GM19193 (cell line): ENCODE data around the gene ZMYND8.

Source experiments
- POLR2A ChIP-seq: IDR thresholded peaks from 4 replicates; pipeline ENCODE4 v1.6.1; 2011; ENCODE audit not compliant: insufficient read depth, insufficient read length; ENCODE audit errors: extremely low read depth

The ZMYND8 gene

DNA sequence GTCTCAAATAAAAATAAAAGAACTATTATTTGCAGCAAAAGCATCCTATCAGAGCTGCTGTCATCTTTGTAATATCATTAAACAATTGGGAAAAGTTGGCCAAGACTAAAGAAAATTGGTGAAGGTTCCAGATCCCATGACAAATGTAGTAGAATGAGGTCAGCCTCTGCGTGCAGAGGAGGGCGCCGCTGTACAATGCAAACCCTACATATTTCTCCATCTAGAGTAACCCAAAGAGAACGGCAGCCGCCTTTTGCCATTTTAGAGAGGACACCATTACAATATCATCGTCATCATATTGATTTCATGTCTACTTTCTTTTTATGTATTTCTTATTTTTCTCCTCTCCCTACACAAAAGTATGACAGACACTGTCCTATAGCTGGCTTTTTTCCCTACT lies 59.5 kb downstream of the ZMYND8 start:
- no peak for TF ChIP-seq POLR2A

DNA sequence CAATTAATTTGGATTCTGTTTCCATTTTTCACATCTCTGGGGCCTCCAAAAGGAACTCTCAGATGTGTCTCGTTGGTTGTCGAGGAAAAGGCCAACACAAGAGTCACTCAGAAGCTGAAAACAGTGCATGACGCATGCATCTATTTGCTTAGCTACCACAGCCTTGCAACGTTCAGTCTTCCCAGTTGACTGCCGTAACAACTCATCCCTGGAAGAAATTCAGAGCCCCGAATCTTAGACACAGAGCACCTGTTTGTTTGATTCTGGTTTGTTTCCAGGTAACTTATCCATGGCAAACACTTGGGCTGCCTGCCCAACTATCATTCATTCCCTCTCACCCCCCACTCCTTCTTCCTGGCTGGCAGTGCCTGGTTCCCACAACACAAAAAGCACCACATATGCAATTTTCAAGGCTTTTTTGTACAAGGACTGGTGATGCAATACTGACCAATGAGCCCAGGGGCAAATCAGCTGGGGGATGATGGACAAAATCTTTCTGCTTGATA lies 60.5 kb downstream of the ZMYND8 start:
- no peak for TF ChIP-seq POLR2A

DNA sequence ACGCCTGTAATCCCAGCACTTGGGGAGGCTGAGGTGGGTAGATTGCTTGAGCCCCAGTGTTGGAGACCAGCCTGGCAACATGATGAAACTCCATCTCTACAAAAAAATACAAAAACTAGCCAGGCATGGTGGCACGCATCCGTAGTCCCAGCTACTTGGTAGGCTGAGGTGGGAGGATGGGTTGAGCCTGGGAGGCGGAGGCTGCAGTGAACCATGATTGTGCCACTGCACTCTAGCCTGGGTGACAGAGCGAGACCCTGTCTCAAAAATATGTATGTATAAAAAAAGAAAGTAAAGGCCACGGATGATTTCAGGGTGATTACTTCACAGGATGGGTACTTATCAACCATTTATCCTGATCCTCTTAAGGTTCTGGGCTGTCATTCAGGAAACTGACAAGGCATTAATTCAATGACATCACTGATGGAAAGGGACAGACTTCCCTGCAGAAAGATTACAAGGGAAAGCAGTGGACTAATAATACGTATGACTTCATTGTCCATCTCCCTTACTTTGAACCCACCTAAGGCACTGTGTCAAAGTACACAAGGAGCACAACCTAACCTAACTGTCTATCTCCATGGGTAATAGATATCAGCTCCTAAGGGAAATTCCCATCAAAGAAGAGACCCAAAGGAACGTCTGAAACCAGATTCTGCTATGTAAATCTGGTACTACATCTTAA lies 61.2 kb downstream of the ZMYND8 start:
- TF ChIP-seq POLR2A = no peak

DNA sequence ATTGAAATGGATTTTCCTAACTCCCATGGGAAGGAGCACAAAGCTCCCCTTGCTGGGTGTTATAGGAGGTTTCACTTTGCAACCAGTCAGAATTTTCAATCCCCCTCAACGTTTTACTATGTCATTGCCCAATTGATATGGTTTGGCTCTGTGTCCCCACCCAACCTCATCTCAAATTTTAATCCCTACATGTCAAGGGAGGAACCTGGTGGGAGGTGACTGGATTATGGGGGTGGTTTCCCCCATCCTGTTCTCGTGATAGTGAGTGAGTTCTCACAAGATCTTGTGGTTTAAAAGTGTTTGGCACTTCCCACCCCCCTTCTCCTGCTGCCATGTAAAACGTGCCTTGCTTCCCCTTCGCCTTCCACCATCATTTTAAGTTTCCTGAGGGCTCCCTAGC lies 62.9 kb downstream of the ZMYND8 start:
- no peak for TF ChIP-seq POLR2A

DNA sequence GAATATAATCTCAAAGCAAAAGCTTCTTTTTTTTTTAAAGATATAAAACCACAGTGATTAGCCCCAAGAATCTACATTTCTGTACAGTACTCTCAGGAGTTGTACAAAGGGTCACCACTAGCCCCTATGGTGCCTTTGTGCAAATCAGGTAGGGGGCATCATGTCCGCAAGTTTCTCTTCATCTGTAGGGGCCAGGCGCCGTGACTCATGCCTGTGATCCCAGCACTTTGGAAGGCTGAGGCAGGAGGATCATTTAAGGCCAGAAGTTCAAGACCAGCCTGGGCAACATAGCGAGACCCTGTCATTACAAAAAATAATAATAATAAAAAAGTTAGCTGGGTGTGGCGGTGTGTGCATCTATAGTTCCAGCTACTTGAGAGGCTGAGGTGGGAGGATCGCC lies 63.9 kb downstream of the ZMYND8 start:
- TF ChIP-seq POLR2A = no peak

DNA sequence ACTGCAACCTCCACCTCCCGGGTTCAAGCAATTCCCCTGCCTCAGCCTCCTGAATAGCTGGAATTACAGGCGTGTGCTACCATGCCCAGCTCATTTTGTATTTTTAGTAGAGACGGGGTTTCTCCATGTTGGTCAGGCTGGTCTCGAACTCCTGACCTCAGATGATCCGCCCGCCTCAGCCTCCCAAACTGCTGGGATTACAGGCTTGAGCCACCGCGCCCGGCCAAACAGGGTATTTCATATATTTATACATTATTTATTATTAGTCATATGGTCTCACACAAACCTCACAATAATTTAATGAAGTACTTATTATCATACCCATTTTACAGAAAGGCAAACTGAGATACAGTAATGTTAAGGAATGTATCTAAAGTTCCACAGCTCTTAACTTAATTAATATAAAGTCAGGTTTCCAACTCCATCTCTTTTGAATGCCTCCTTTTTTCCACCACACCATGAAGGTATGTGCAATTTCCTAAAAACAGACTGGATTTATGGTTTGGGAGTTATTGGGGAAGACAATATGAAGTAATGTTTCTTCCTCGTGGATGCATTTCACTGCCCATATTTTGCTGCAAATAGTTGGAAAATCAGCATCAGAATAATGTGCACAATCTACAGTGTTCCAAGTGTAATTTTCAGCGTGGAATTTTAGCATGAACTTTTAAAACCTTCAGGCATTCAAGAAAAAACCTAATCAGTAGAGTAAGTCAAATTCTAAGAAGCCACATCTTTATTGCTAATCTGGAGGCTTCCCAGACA lies 65.7 kb downstream of the ZMYND8 start:
- TF ChIP-seq POLR2A = no peak

DNA sequence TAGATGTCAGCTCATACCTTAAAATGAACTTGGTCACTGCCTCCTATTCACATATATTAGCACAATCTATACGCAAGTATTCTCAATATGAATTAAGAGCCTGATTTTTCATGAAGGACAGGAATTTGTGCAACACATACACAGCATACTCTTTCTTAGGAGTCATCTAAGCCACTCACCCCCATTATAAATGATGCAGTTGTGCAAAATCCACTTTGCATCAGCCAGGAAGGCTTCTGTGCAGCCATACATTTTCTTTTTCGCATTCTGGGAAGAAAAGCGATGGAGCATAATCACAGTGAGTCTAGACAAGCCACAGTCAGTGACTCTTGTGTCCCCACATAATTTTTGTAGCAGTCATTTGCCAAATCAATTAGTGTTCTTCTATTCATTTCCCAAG lies 66.5 kb downstream of the ZMYND8 start:
- TF ChIP-seq POLR2A = no peak

DNA sequence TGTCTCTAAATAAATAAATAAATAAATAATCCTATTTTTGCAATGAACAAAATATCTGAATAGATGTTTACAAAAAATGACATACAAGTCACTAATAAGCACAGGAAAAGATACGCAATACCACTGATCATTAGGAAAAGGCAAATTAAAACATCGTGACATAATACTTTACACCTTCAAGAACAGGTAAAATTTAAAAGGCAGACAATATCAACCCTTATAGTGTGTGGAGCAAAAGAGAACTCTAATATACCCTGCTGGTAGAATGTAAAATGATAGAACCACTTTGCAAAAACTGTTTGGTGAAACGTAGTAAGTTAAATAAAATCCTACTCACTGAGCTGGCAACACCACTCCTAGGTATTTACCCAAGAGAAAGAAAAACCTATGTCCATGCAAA lies 67.4 kb downstream of the ZMYND8 start:
- TF ChIP-seq POLR2A = no peak

DNA sequence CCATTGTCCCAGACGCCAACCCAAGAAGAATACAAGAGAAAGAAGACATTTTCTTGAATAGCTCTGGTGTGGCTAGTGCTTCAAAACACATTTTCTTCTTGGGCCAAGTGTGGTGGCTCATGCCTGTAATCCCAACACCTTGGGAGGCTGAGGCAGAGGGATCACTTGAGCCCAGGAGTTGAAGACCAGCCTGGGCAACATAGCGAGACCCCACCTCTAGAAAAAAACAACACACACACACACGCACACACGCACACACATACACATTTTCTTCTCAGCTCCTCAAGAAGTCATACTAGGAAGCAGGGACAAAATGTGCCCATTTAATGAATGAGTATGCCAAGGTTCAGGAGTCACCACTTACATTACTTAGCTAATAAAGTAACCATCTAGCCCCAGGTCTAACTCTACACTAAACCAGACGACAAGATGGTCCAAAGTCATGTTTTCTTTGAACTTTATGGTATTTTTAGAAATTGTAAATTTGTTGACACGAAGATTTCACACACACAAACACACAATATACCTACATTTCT lies 68.8 kb downstream of the ZMYND8 start:
- TF ChIP-seq POLR2A = no peak

DNA sequence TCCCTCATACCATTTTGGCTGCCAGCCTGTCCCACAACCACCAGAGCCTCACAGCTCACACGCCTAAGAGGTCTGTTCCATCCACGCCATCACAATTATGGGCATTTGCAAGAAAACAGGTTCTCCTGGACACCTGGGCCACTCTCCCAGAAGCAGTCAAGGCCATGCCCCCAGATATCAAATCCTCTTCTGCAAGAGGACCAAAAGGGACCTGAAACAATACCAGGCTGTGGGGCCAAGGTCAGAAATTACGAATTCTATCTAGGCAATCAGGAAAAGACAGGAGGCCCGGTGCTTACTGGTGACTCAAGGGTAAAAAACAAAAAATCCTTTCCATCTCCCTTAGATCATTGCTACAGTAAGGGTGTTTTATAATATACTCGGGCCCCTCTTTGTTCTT lies 69.8 kb downstream of the ZMYND8 start:
- no peak for TF ChIP-seq POLR2A

DNA sequence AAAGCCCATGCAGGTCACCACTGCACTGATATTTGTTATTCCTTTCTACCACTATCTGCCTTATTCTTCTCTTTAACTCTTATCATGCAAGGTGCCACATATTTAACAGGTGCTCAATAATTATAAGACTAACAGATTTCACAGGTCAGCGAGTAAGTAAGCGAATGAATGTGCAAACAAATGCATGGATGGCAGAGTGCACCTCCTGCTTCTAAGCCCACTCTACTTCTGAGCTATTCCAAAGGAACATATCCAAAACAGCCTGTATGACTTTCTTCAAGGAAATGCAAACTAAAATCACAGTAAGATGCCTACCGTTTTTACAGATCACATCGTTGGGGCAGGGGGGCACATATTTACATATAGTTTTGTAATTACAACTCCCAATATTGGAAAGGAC lies 71.3 kb downstream of the ZMYND8 start:
- no peak for TF ChIP-seq POLR2A

DNA sequence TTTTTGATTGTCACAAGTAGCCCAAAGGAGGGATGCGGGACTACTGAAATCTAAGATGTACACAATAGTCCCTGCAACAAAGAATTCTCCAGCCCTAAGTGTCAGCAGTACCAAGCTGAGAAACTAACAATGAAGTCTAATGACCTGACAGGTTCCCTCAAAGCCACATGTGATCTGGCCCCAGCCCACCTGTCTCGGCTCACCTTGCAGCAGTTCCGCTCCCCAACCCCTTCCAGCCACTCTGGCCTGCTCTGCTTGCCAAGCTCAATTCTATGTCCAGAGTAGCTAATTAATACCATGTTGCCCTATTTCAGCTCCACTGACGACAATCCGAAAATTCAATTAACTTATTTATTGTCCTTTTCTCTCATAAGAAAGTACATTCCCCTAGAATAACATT lies 72.1 kb downstream of the ZMYND8 start:
- TF ChIP-seq POLR2A = no peak

DNA sequence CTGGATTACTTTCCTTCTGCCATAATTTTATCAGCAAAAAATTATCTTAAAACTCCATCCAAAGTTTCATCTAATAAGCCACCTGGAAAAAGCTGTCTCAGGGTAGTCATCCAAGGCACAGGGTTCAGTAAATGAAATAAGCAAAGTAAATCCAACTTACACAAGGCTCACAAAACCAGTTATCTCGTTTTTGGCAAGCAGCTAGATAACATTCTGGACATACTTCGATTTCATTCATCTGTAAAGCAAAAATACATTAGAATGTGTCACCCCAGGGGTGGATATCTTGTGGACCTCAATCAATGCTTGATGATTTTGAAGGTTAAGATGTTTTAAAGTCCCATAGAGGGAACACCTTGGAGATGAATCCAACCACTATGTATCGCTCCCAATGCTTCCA lies 73.1 kb downstream of the ZMYND8 start:
- no peak for TF ChIP-seq POLR2A

DNA sequence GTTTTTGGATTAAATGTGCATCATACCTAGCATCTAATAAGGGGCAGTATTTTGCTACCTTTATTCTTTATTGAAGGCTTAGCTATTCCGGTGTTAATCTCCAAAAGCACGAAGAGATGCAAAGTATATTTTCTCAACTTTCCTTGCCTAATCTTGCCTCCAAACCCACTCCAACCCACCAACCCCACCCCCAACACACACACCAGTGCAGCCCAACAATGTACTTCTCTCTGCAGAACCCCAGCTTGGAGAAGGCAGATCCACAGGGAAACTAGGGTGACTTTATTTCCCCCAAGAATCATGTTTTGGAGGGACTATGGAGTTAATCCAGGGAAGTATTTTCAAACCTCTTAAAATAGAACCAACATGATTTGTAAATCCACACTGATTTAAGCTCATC lies 73.6 kb downstream of the ZMYND8 start:
- TF ChIP-seq POLR2A = no peak

DNA sequence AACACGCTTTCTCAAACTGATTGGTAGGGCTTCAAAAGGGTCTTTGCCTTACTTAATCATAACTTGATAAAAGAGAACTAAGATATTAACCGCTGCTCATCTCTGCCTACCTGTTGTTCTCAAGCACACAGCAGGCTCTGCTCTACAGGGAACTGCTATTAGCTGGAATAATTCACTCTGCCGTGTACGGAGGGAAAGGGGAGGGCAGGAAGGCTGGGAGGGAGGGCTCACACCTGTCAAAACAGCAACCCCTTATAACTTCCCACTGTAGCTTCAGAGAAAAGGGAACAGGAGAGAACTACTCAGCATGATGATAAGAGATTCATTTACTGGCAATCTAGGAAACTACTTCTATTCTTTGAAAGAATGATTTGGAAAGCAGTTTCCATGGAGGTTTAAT lies 75.1 kb downstream of the ZMYND8 start:
- no peak for TF ChIP-seq POLR2A

DNA sequence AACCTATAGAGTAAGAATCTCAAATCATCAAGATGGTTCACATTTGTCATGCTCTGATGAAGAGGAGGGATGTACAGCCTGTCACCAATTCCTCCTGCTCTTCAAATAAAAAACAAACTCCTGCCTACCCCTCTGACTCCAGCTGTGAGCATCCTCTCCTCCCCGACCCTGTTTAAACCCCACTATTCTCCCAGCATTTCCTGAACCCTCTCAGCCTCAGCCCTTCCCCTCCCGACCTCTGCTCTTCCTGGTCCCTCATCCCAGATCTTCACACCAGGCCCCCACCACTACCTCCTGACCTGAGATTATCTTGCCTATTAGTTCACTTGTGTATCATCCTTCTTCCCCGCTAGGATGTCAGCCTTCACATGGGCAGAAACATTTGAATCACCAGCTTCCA lies 75.8 kb downstream of the ZMYND8 start:
- TF ChIP-seq POLR2A = no peak
